HepG2 (cell line): Measurements from ENCODE around the gene WDR35. TPM values are rescaled to one million over a fixed set of nuclear protein-coding genes. Genes with fewer than 3 reads are reported as not detected.

Experiments
- ARID5B ChIP-seq: IDR thresholded peaks from 2 replicates; pipeline ENCODE4 v1.4.0; 2020; ENCODE audit warnings: mild to moderate bottlenecking, missing genetic modification reagents
- FOXO1 ChIP-seq: sonication (generic); formaldehyde crosslinking; IDR thresholded peaks from 2 replicates; pipeline ENCODE4 v1.4.0; 2020; ENCODE audit warnings: missing genetic modification reagents
- HDAC1 ChIP-seq: sonication (generic); formaldehyde crosslinking; IDR thresholded peaks from 2 replicates; pipeline ENCODE4 v1.5.1; 2020; ENCODE audit warnings: mild to moderate bottlenecking, missing genetic modification reagents
- KDM1A ChIP-seq: IDR thresholded peaks from 2 replicates; pipeline ENCODE4 v1.6.1; 2016; ENCODE audit warnings: missing compliant biosample characterization
- KDM3A ChIP-seq: IDR thresholded peaks from 2 replicates; pipeline ENCODE4 v1.6.1; 2018; ENCODE audit warnings: low read depth, missing compliant biosample characterization
- MAFG ChIP-seq: sonication (generic); formaldehyde crosslinking; IDR thresholded peaks from 2 replicates; pipeline ENCODE4 v1.5.1; 2020; ENCODE audit warnings: mild to moderate bottlenecking, missing genetic modification reagents
- MBD4 ChIP-seq: IDR thresholded peaks from 2 replicates; pipeline ENCODE4 v1.6.1; 2012; ENCODE audit warnings: low read length, inconsistent platforms, borderline replicate concordance
- NCOA5 ChIP-seq: sonication (generic); formaldehyde crosslinking; IDR thresholded peaks from 2 replicates; pipeline ENCODE4 v1.4.0; 2020; ENCODE audit warnings: missing genetic modification reagents
- NFKBIZ ChIP-seq: IDR thresholded peaks from 2 replicates; pipeline ENCODE4 v1.6.1; 2018; ENCODE audit warnings: missing genetic modification reagents, missing compliant biosample characterization
- PLSCR1 ChIP-seq: sonication (generic); formaldehyde crosslinking; IDR thresholded peaks from 2 replicates; pipeline ENCODE4 v1.5.0; 2020; ENCODE audit warnings: missing genetic modification reagents, mild to moderate bottlenecking, borderline replicate concordance
- SMAD3 ChIP-seq: sonication (generic); formaldehyde crosslinking; IDR thresholded peaks from 2 replicates; pipeline ENCODE4 v1.4.0; 2020; ENCODE audit warnings: missing genetic modification reagents
- TAF15 ChIP-seq: fragments of 200-400 bp; formaldehyde crosslinking; IDR thresholded peaks from one replicate; pipeline ENCODE4 v1.6.1; 2018; ENCODE audit warnings: mild to moderate bottlenecking, low read depth, low read length; ENCODE audit not compliant: poor library complexity, severe bottlenecking
- TBX3 ChIP-seq: fragments of 450-650 bp; IDR thresholded peaks from 2 replicates; pipeline ENCODE4 v1.6.1; 2017; ENCODE audit warnings: antibody characterized with exemption, mild to moderate bottlenecking, inconsistent platforms, borderline replicate concordance
- TEAD3 ChIP-seq: optimal IDR thresholded peaks from 2 replicates; pipeline ENCODE3; 2016; ENCODE audit warnings: borderline replicate concordance
- TRAFD1 ChIP-seq: sonication (generic); formaldehyde crosslinking; IDR thresholded peaks from 2 replicates; pipeline ENCODE4 v1.5.1; 2020; ENCODE audit warnings: missing genetic modification reagents, mild to moderate bottlenecking, borderline replicate concordance
- ZBTB26 ChIP-seq: IDR thresholded peaks from 2 replicates; pipeline ENCODE4 v1.6.1; 2016; ENCODE audit warnings: missing compliant biosample characterization, missing genetic modification reagents, borderline replicate concordance
- ZNF296 ChIP-seq: sonication (generic); formaldehyde crosslinking; conservative IDR thresholded peaks from 2 replicates; pipeline ENCODE4 v1.5.0; 2020; ENCODE audit warnings: mild to moderate bottlenecking, missing genetic modification reagents
- ZNF335 ChIP-seq: sonication (generic); formaldehyde crosslinking; IDR thresholded peaks from 2 replicates; pipeline ENCODE4 v1.4.0; 2020; ENCODE audit warnings: missing genetic modification reagents
- ZNF34 ChIP-seq: sonication (generic); formaldehyde crosslinking; IDR thresholded peaks from 2 replicates; pipeline ENCODE4 v1.4.0; 2020; ENCODE audit warnings: mild to moderate bottlenecking, missing genetic modification reagents, borderline replicate concordance
- ZNF484 ChIP-seq: sonication (generic); formaldehyde crosslinking; IDR thresholded peaks from 2 replicates; pipeline ENCODE4 v1.5.1; 2020; ENCODE audit warnings: mild to moderate bottlenecking, low read depth, missing genetic modification reagents, borderline replicate concordance
- ZNF629 ChIP-seq: sonication (generic); formaldehyde crosslinking; conservative IDR thresholded peaks from 2 replicates; pipeline ENCODE4 v1.5.0; 2020; ENCODE audit warnings: missing genetic modification reagents
- ZNF770 ChIP-seq: sonication (generic); formaldehyde crosslinking; IDR thresholded peaks from 2 replicates; pipeline ENCODE4 v1.5.0; 2020; ENCODE audit warnings: mild to moderate bottlenecking, missing genetic modification reagents
- polyA plus RNA-seq, 8 experiments: library from polyadenylated mRNA; depleted of rRNA in 3 of 8; stranded (reverse) in 7 of 8; unstranded in 1 of 8; fragments of >200 nt; fragmentation: Illumina TruSeq in 4 of 8; extraction: Trizol in 4 of 8; gene quantifications; 2 replicates each; pipeline versions ENCODE4 v1.2.1 to v1.2.3, GENCODE V29; 2011 to 2016; ENCODE audit warnings: low read depth in 4 of 8, missing spikeins in 1 of 8, mixed read lengths in 1 of 8; ENCODE audit not compliant: insufficient read depth in 1 of 8
- total RNA-seq, 5 experiments: library from RNA; depleted of rRNA; stranded (reverse); fragments of >200 nt; fragmentation: Illumina TruSeq; extraction: Trizol; gene quantifications; 2 replicates each; pipeline ENCODE4 v1.2.3, GENCODE V29; 2016; ENCODE audit warnings: low read depth in 1 of 5

The WDR35 gene
- total and polyA plus RNA-seq, 2 of the 13 experiments (the other 11 are each of a cell fraction or from before 2014, with no cell fraction given) = 11.1 to 19.6 TPM

GRCh38 chr2:20008703-20009102 lies 18.8 kb upstream of the WDR35 start (continued):
- TF ChIP-seq TRAFD1 (CRISPR knock-in tag) (no peak), NCOA5 (CRISPR knock-in tag) (no peak), TEAD3 (peak; percentile 67), SMAD3 (CRISPR knock-in tag) (peak; percentile 92; the same call in 1 of the 2 replicates), ZBTB26 (CRISPR knock-in tag) (peak; percentile 49; the same call in 1 of the 2 replicates), ZNF629 (CRISPR knock-in tag) (no peak), NFKBIZ (CRISPR knock-in tag) (0 out of 2 replicates have a peak, but pooled peaks have one; percentile 53), FOXO1 (CRISPR knock-in tag) (peak; percentile 83; the same call in 1 of the 2 replicates), ZNF770 (peak; percentile 73), PLSCR1 (no peak), MBD4 (no peak), ARID5B (CRISPR knock-in tag) (peak; percentile 93), ZNF34 (CRISPR knock-in tag) (no peak), ZNF296 (CRISPR knock-in tag) (no peak), HDAC1 (CRISPR knock-in tag) (peak; percentile 53; the same call in 1 of the 2 replicates), ZNF335 (no peak), ZNF484 (no peak), KDM3A (CRISPR knock-in tag) (0 out of 2 replicates have a peak, but pooled peaks have one; percentile 15), TAF15 (no peak), TBX3 (peak; percentile 69; the same call in 1 of the 2 replicates), MAFG (CRISPR knock-in tag) (no peak), KDM1A (0 out of 2 replicates have a peak, but pooled peaks have one; percentile 55)
